GM19099 (cell line): ENCODE results near the gene OR52N2.

Source experiments
- POLR2A ChIP-seq: IDR thresholded peaks from 3 replicates; pipeline ENCODE4 v1.6.1; 2011; ENCODE audit warnings: low read depth; ENCODE audit not compliant: insufficient read length; ENCODE audit errors: extremely low read depth

The OR52N2 gene

DNA sequence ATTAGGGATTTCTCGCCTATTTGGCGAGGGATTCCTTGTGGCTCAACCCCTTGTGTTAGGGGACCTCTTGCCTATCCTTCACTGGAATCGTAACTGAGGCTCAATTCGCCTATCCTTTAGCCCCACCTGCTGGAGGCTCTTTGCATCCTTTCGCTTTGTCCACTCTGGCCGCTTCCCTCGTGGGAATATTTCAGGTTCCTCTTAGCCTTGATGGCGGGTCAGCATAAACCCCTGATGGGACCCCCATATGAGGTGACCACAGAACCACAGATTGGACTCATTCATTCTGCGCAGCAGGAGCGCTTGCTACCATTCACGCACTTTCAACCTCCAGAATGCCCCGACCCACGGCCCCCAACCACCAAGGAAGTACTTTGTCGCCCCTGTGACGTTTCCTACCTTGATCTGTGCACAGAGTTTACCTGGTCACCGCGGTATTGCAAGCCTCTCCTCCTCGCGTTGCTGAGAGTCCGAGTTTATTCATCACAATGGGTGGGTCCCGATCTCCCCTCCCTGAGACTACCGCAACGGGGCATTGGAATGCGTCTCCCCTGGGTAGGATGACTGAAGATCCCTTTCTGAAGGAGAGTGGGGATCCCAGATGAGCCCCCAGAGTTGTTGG, at the start of gene OR52N2:
Gene OR52N2, plus strand, starts transcription at position 425 of the 622 bp plus-strand sequence. CDS start 11,412 bp downstream, outside the sequence.
- no peak for TF ChIP-seq POLR2A

DNA sequence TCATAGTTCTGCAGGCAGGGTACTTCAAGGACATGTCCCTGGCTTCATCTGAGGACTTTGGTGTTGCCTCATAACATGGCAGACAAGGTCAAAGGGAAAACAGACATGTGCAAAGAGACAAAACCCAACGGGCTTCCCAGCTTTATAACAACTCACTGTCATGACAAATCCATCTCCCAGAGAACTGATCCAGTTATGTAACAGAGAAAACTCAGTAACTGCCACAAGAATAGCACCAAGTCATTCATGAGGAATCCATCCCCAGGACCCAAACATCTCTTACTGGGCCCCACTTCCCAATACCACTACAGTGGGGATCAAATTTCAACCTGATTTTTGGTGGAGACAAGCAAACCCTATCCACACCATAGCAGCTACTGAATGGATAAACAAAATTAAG, 41.7 kb upstream of the OR52N2 start:
- TF ChIP-seq POLR2A, result no peak

DNA sequence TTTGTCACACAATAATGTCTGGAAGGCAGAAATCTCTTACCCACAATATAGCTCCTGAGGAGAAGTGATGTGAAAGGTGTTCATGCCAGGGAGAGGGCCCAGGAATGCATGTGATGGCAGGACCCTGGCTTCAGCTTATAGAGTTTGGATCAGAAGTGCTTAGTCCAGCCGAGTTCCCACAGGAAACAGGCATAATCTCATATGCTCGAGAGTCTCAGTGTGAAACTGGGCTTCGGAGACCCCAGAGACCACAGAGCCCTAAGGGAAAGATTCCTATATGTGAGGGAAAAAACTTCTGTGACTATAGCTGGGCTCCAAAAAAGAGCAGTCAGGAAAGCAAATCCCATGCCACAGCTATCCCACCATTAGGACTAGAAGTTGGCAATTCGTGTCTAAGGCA, 25.5 kb upstream of the OR52N2 start, which contains the start of gene OR52N5:
Gene OR52N5, minus strand, starts transcription at position 101 of the 400 bp plus-strand sequence. CDS start 4,721 bp downstream, outside the sequence.
- TF ChIP-seq POLR2A, result no peak

DNA sequence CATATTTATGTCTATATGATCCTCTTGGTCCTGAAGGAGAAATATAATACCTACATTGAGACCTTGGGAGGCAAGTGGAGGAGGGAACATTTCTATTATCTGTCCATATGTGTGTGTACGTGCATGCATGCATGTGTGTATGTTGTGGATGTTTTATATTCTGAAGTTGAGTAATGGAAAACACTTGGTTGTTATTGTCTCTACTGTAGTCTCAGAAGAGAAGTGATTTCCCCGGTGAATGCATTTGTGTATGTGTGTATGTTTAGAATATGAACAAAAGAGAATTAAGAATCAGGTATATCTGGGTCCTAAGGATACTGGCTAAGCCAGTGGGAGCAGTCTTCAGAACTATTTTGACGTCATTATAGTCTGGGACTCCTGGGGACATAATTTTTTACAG, 17.6 kb upstream of the OR52N2 start, which contains the start of gene OR52N1:
Gene OR52N1, minus strand, starts transcription at position 101 of the 400 bp plus-strand sequence. CDS start 2,449 bp downstream, outside the sequence.
- TF ChIP-seq POLR2A, result no peak

DNA sequence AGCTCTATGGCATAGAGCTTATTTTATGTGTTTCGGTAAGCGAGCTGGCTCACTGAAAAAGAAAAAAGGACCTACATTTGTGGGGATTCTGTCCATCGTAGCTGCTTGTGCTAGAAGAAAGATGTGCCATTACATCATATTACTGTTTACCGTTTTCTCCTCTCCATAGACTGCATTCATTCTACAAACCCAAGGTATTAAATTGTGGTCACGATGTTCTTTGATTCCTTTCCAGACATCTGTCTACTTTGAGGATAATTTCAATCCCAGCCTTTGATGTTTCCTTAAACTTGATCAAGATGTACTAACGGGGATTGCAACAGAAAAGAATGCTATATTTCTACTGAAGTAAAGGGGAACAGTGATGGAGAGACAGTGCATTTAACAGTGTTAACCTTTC, 12.2 kb upstream of the OR52N2 start:
- no peak for TF ChIP-seq POLR2A

DNA sequence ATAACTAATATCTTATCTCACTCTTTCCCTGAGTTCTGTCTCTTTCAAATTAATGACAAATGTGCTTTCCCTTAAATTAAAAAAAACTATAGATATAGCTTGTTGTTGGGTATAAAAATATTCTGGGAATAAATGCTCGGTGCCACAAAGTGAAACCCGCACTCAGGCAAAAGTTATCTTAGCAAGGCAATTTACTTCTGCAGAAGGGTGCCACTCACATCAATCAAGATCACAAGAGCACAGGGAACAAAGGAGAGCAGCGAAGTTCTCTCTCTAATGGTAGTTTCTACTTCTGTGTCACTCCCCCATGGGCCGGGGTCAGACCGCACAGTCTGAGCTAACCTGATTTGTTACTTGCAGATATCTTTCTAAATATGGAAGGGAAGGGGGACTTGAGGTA, 4.7 kb upstream of the OR52N2 start:
- no peak for TF ChIP-seq POLR2A

DNA sequence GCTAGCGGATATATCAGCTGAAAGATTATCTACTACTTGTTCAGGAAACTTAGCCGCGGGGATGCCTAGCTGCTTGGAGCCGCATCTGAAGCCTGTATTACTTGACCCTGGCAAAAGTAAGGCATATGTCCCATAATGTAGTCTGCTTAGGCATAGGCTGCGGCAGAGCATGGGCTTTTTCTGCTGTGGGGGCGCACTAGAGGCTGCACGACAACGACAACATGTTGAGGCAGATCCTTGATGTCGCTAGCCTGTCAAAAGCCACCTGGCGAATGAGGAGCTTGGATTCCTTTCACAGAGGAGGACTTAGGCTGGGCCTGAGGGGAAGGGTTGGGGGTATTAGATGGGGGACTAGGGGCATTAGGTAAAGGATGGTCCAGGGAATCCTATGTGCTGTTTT, 1.1 kb upstream of the OR52N2 start:
- TF ChIP-seq POLR2A, result no peak

DNA sequence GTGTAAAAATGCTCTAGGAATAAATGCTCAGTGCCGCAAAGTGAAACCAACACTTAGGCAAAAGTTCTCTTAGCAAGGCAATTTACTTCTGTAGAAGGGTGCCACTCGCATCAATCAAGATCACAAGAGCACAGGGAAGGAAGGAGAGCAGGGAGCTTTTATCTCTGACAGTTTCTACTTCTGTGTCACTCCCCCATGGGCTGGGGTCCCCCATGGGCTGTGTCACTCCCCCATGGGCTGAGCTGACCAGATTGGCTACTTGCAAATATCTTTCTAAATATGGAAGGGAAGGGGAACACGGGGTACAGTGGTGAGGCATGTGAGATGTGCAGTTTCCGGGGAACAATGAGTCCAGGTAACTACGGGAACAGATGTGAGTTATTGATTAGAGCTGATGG, 397 bp downstream of the OR52N2 start:
- no peak for TF ChIP-seq POLR2A

DNA sequence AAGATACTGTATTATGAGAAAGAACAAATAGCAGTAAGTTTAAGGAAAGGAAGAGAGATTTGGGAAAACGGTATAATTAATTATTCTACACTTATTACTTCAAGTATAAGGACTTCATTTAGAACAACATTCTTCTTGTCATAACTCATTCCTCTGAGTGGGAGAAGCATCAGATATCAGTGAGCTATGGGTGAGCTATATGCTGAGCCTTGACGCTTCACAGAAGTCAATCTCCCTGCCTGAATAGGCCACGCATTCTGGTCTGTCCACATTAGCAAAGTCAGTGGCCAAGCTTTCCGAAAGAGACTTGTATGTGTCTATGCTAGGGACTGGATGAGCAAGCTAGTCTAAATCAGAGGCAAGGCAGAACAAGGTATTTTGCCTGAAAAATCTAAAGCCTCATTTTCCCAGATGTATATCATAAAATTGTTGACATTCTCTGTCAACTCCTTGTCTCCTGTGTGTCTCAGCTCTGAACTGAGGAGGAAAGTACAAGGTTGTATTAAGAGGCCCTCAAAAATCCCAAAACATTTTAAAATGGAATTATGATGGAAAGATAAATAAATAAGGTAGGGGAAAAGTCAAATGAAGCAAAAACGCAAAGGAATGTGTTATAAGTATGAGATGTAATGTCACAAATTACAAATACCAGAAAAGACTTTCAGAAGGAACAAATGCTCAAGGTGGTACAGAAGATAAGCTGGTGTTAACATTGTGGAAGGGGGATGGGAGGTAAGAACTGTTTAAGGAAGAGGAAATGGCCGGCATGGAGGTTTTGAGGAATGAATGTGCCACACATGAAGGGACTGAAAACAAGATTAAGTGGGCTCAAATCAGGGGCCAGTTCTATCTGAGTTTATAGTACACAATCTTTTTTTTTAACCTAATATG, 1.4 kb downstream of the OR52N2 start:
- TF ChIP-seq POLR2A, result no peak

DNA sequence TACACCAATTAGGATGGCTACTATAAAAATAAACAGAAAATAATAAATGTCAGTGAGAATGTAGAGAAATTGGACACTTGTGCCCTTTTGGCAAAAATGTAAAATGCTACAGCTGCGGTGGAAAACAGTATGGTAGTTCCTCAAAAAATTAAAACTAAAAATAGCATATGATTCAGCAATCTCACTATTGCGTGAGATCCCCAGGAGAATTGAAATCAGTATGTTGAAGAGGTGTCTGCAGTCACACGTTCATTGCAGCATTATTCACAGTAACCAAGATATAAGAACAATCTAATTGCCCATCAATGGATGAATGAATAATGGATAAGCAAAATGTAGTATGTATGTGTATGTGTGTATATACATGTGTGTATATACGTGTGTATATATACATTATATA, 6.8 kb downstream of the OR52N2 start:
- no peak for TF ChIP-seq POLR2A

DNA sequence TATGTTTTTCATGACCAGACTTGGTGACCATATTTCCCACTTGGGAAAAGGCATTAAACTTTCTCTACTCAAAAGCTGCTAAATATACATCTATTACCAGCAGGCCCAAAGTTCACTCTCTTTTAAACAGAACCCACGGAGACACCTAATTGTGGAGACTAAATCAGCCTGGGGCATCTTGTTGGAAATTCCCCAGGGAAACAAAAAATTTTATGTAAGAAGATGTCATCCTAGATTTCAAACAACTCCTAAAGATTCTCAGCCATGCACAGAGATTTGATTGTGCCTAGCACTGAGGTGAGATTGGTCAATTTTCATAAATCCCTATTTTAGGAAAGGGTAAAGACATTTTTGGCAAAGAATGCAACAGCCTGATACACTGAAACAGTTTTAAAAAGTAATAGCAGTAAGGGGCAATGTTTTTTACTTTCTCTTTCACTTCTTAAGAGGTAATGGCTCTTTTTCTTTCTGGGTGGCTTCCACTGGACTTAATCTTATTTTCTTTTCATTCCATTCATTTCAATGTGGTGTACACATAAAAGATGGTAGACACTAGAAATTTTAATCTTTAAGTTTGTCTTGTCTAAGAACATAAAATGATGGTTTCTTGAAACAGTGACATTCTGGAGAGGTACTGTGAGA, 9.6 kb downstream of the OR52N2 start:
- TF ChIP-seq POLR2A, result no peak

DNA sequence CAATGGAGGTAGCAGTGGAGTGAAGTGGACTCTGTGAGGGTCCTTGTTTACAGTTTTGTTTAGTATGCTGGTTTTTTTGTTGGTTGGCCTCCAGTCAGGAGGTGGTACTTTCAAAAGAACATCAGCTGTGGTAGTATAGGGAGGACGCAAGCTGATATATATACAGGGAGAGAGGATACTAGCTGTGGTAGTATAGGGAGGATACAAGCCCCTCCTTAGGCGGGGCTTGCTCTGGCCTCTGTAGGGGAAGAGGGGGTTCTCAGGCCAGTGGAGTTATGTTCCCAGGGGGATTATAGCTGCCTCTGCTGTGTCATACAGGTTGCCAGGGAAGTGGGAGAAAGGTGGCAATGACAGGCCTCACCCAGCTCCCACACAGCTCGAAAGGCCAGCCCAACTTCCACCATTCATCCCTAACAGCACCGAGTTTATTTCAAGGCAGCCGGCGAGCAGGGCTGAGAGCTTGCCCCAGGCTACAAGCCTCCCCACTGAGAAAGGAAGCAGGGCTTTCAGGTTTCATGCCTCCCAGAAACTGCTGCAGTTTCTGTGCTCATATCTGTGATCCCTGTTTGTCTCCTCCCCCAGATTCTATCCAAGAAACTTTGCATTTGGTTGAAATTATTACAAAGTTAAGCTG, 22.6 kb downstream of the OR52N2 start:
- TF ChIP-seq POLR2A, result no peak

DNA sequence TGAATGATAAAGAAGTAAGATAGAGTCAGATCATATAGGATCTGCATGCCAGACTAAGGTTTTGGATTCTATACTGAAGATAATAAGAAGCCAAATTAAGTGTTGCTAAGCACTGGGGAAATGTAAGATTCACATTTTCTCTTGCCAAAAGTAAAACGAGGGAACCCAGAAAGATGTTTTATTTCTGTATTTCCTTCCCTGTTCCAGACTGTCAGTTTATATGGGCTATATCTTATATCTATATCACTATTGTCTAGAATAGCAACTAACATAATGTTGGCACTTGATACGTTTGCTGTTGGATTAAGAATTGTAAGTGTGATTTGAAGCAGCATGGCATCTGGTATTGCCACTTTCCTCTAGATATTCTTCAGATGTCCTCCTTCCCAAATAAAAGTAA, 24.7 kb downstream of the OR52N2 start:
- no peak for TF ChIP-seq POLR2A

DNA sequence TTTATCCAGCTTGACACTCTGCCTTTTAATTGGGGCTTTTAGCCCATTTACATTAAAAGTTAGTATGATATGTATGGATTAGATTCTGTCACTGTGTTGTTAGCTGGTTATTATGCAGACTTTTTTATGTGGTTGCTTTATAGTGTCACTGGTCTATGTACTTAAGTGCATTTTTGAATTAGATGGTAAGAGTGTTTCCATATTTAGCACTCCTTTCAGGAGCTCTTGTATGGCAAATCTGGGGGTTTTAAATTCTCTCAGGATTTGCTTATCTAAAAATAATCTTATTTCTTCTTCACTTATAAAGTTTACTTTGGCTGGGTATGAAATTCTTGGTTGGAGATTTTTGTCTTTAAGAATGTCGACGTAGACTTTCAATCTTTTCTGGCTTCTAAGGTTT, 29.0 kb downstream of the OR52N2 start:
- TF ChIP-seq POLR2A, result no peak

DNA sequence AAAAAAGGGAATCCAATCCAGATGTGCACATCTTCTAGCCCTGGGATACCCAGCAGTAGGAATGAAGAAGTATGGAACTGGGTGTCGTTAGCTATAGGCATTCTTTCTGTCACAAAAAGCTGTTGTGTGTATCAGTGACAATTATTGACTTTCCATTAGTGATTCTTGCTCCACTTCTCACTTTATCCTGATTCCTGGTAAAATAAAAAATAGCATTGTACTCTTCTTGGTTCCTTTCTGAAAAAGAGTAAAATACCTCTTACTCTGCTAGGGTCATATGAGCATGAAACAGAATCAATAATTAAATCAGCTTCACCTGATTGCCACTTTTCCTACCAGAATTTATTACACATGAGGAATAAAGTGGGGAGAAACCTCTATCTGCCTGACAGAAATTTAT, 33.1 kb downstream of the OR52N2 start, which contains the start of gene OR52E6:
Gene OR52E6, minus strand, starts transcription at position 101 of the 400 bp plus-strand sequence. Its CDS starts 0 bp downstream, at position 101.
- TF ChIP-seq POLR2A, result no peak
